ENCODE data around the gene TNFSF15.
"Not testable (repeated sequence)": the region's sequence is repeated elsewhere in the genome, so short reads cannot be mapped to it uniquely, and the experiment has no call there.

The TNFSF15 gene

GRCh38 chr9:114746591-114747346 is 59.1 kb downstream of the TNFSF15 start:
- no peak overlapping the region for H3K4me3 ChIP-seq (ENCODE audit: low read depth, low read length)
- no peak for TF ChIP-seq CTCF (IDR thresholded peaks at IDR 0.05; ENCODE audit: low read depth, low read length, missing control alignments)
- no peak for DNase-seq (ENCODE audit: low read depth)

GRCh38 chr9:114745879-114746550 is 59.8 kb downstream of the TNFSF15 start:
- TF ChIP-seq CTCF (IDR thresholded peaks at IDR 0.05; ENCODE audit: low read depth, low read length, missing control alignments) = no peak
- H3K4me3 ChIP-seq (ENCODE audit: low read depth, low read length) = no peak overlapping the region
- DNase-seq (ENCODE audit: low read depth) = no peak

- no peak for DNase-seq (ENCODE audit: low read depth)
- no peak for TF ChIP-seq CTCF (IDR thresholded peaks at IDR 0.05; ENCODE audit: low read depth, low read length, missing control alignments)
- H3K4me3 ChIP-seq (ENCODE audit: low read depth, low read length) = no peak overlapping the region
These were observed 60.6 kb downstream of the TNFSF15 start for GRCh38 chr9:114745108-114745848.

DNA sequence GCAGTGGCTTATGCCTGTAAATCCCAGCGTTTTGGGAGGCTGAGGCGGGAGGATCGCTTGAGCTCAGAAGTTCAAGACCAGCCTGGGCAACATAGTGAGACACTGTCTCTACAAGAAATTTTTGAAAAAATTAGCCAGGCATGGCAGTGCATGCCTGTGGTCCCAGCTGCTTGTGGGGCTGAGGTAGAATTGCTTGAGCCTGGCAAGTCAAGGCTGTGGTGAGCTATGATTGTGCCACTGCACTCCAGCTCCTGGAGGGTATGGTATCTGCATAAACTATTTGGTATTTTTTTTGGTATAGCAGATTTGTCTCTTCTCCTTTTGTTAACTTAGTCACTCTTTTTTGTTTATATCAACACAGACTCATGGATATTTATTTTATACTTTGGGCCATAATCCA is 62.4 kb downstream of the TNFSF15 start:
- no peak for DNase-seq (ENCODE audit: low read depth)
- no peak for TF ChIP-seq CTCF (IDR thresholded peaks at IDR 0.05; ENCODE audit: low read depth, low read length, missing control alignments)
- no peak overlapping the region for H3K4me3 ChIP-seq (ENCODE audit: low read depth, low read length)

GRCh38 chr9:114742947-114743346 is 62.9 kb downstream of the TNFSF15 start:
- no peak for TF ChIP-seq CTCF (IDR thresholded peaks at IDR 0.05; ENCODE audit: low read depth, low read length, missing control alignments)
- no peak overlapping the region for H3K4me3 ChIP-seq (ENCODE audit: low read depth, low read length)
- DNase-seq (ENCODE audit: low read depth) = no peak

- not testable (repeated sequence) for H3K4me3 ChIP-seq (ENCODE audit: low read depth, low read length); DNase-seq (ENCODE audit: low read depth)
These were observed 64.3 kb downstream of the TNFSF15 start for GRCh38 chr9:114741521-114741920.

GRCh38 chr9:114738581-114739316 is 67.1 kb downstream of the TNFSF15 start:
- peak; percentile 25 for DNase-seq (ENCODE audit: low read depth)
- H3K4me3 ChIP-seq (ENCODE audit: low read depth, low read length) = no peak overlapping the region
- TF ChIP-seq CTCF (IDR thresholded peaks at IDR 0.05; ENCODE audit: low read depth, low read length, missing control alignments) = peak; percentile 78
